DOHH2 (cell line): ENCODE measurements around the gene DNASE1.

Source experiments
- H3F3A ChIP-seq: fragments of 200-600 bp; sonication (generic), shearing (Covaris generic); 2 replicates; pipeline ENCODE4 v1.6.0; 2016; ENCODE audit warnings: antibody characterized with exemption, mild to moderate bottlenecking; ENCODE audit not compliant: control insufficient read depth, insufficient read depth
- H3K27ac ChIP-seq: fragments of 200-600 bp; sonication (generic); 2 replicates; pipeline ENCODE4 v1.5.1; 2014; ENCODE audit warnings: low read depth, mild to moderate bottlenecking, low read length, moderate library complexity
- H3K27me3 ChIP-seq: fragments of 200-600 bp; sonication (generic); 2 replicates; pipeline ENCODE4 v1.6.1; 2014; ENCODE audit warnings: mild to moderate bottlenecking, low read length, mixed read lengths; ENCODE audit not compliant: control insufficient read depth
- H3K36me3 ChIP-seq: fragments of 200-600 bp; sonication (generic); 2 replicates; pipeline ENCODE4 v1.6.1; 2014; ENCODE audit warnings: mild to moderate bottlenecking, low read length, moderate library complexity, mixed read lengths; ENCODE audit not compliant: control insufficient read depth
- H3K4me1 ChIP-seq: fragments of 200-600 bp; sonication (generic); 2 replicates; pipeline ENCODE4 v1.6.1; 2014; ENCODE audit warnings: mild to moderate bottlenecking, low read length, mixed read lengths; ENCODE audit not compliant: control insufficient read depth
- H3K4me2 ChIP-seq: fragments of 200-600 bp; sonication (generic); 2 replicates; pipeline ENCODE4 v1.6.0; 2014; ENCODE audit warnings: mild to moderate bottlenecking, low read length, moderate library complexity
- H3K4me3 ChIP-seq: fragments of 200-600 bp; sonication (generic); 2 replicates; pipeline ENCODE4 v1.5.1; 2014; ENCODE audit warnings: mild to moderate bottlenecking, low read length, mixed read lengths
- H3K79me2 ChIP-seq: fragments of 200-600 bp; sonication (generic); 2 replicates; pipeline ENCODE4 v1.6.1; 2014; ENCODE audit warnings: mild to moderate bottlenecking, low read length, mixed read lengths; ENCODE audit not compliant: control insufficient read depth
- H3K9me2 ChIP-seq: fragments of 200-600 bp; sonication (generic); replicated peaks from 2 replicates; pipeline ENCODE4 v1.6.1; 2014; ENCODE audit warnings: mild to moderate bottlenecking, low read length, mixed read lengths; ENCODE audit not compliant: control insufficient read depth
- H3K9me3 ChIP-seq: fragments of 200-600 bp; sonication (generic); 2 replicates; pipeline ENCODE4 v1.6.1; 2014; ENCODE audit warnings: antibody characterized with exemption, low read length, mixed read lengths; ENCODE audit not compliant: control insufficient read depth, insufficient read depth
- H4K20me1 ChIP-seq: fragments of 200-600 bp; sonication (generic); 2 replicates; pipeline ENCODE4 v1.6.0; 2014; ENCODE audit warnings: low read depth, mild to moderate bottlenecking, antibody characterized with exemption, low read length, moderate library complexity; ENCODE audit not compliant: control insufficient read depth, insufficient read depth
- EZH2phosphoT487 ChIP-seq: fragments of 200-600 bp; sonication (generic); IDR thresholded peaks from 2 replicates; pipeline ENCODE4 v1.6.1; 2017; ENCODE audit warnings: borderline replicate concordance, mild to moderate bottlenecking, antibody characterized with exemption, low read length, moderate library complexity, mixed read lengths
- TF ChIP-seq, protein P1 (sequence below): fragments of 200-600 bp; sonication (generic); IDR thresholded peaks from one replicate; pipeline ENCODE4 v1.5.1; 2014; ENCODE audit warnings: antibody characterized with exemption, mild to moderate bottlenecking, low read depth, low read length; ENCODE audit not compliant: poor library complexity, severe bottlenecking

Gene DNASE1

DNA sequence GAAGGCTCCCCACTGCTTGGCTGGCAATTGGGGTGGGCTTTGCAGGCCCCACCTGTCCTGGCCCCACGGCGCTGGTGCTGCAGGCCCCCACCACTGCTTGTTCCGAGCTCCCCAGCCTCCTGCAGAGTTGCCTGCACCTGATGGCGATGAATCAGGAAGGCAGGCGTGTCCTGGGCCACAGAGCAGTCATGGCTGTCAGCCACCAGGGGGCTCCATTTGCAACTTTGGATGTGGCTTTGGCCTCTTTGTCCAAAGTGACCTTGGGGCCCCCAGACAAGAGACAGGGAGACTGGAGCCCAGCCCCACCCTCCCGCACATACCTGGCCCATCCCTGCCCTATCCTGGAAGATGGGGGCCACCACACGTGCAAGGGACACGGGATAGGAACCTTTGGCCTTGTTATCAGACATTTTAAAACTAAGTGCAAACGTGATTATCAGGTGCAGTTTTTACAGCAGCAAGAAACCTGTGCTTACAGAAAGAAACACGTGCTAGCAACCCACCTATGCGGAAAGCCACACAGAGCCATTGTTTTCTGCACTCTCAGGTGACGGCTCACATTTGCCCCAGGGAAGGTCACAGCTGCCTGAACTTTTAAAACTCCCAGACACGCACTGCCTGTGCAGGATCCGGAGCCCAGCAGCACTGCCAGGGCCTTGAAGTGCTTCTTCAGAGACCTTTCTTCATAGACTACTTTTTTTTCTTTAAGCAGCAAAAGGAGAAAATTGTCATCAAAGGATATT is at the start of gene DNASE1:
TSS of gene DNASE1 (plus strand) at position 443 of the 743 bp plus-strand sequence. CDS start 683 bp downstream, outside the sequence.
- H3K4me2 ChIP-seq = no peak within 1 kb of the TSS; the same call in 1 of the 2 replicates
- peaks cover 93% of the 10 kb centered on the region for H3K36me3 ChIP-seq
- H3F3A ChIP-seq = peaks cover 25% of the 10 kb centered on the region
- H3K27ac ChIP-seq = peak within 1 kb of the TSS; percentile 34
- H3K79me2 ChIP-seq = no peaks in the 10 kb centered on the region; the same call in 1 of the 2 replicates
- no peaks in the 10 kb centered on the region for H4K20me1 ChIP-seq
- H3K9me2 ChIP-seq = no peaks in the 10 kb centered on the region
- H3K4me3 ChIP-seq = no peak within 1 kb of the TSS
- H3K27me3 ChIP-seq = no peaks in the 10 kb centered on the region
- no peaks in the 10 kb centered on the region for H3K9me3 ChIP-seq
- TF ChIP-seq, protein P1, sequence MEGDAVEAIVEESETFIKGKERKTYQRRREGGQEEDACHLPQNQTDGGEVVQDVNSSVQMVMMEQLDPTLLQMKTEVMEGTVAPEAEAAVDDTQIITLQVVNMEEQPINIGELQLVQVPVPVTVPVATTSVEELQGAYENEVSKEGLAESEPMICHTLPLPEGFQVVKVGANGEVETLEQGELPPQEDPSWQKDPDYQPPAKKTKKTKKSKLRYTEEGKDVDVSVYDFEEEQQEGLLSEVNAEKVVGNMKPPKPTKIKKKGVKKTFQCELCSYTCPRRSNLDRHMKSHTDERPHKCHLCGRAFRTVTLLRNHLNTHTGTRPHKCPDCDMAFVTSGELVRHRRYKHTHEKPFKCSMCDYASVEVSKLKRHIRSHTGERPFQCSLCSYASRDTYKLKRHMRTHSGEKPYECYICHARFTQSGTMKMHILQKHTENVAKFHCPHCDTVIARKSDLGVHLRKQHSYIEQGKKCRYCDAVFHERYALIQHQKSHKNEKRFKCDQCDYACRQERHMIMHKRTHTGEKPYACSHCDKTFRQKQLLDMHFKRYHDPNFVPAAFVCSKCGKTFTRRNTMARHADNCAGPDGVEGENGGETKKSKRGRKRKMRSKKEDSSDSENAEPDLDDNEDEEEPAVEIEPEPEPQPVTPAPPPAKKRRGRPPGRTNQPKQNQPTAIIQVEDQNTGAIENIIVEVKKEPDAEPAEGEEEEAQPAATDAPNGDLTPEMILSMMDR = peak; percentile 86
- TF ChIP-seq EZH2phosphoT487 = no peak
- H3K4me1 ChIP-seq = peaks cover 12% of the 10 kb centered on the region

GRCh38 chr16:3606441-3606840 is 48.0 kb upstream of the DNASE1 start:
- Histone ChIP-seq H3K36me3 (peaks cover 78% of the 10 kb centered on the region), H3K4me3 (peak overlapping the region; percentile 68), H3F3A (peaks cover 24% of the 10 kb centered on the region), H3K4me1 (peaks cover 47% of the 10 kb centered on the region), H3K9me3 (peaks cover 9% of the 10 kb centered on the region; the same call in 1 of the 2 replicates), H3K9me2 (no peaks in the 10 kb centered on the region), H3K27me3 (no peaks in the 10 kb centered on the region), H4K20me1 (no peaks in the 10 kb centered on the region), H3K27ac (peak overlapping the region; percentile 86), H3K79me2 (peaks cover 53% of the 10 kb centered on the region), H3K4me2 (peak overlapping the region; percentile 78)
- TF ChIP-seq, protein P1 = no peak
- TF ChIP-seq EZH2phosphoT487 = no peak

DNA sequence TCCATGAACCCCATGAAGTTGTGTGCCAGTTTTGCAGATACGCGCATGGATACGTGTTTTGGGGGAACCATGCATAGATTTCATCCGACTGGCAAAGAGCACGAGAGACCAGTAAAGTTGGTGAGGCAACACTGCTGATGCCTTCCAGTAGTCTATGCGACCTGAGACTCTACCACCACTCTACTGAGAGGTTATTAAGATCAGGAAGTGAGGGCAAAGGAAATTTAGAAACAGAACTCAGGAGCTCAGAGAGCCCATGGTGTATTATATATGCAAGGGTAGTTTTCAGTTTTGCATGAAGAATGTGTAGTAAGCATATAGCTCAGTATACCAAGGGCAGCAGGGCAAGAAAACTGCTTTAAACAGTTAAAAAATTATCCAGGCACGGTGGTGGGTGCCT is 47.3 kb upstream of the DNASE1 start:
- H3K27ac ChIP-seq = peak overlapping the region; percentile 86

More for the DNA sequence above, 47.3 kb upstream of the DNASE1 start:
- Histone ChIP-seq H3K4me3 (peak overlapping the region; percentile 68), H3F3A (peaks cover 24% of the 10 kb centered on the region), H3K9me3 (peaks cover 9% of the 10 kb centered on the region; the same call in 1 of the 2 replicates), H3K4me1 (peaks cover 47% of the 10 kb centered on the region), H3K27me3 (no peaks in the 10 kb centered on the region), H3K79me2 (peaks cover 59% of the 10 kb centered on the region), H4K20me1 (no peaks in the 10 kb centered on the region), H3K9me2 (no peaks in the 10 kb centered on the region), H3K4me2 (peak overlapping the region; percentile 78), H3K36me3 (peaks cover 77% of the 10 kb centered on the region)
- TF ChIP-seq, protein P1 = no peak
- no peak for TF ChIP-seq EZH2phosphoT487
